ENCODE data around the gene TMEM236. TPM values are rescaled to one million over a fixed set of nuclear protein-coding genes. Genes with fewer than 3 reads are reported as not detected.
A peak's percentile ranks its signal among the peaks of the same experiment; 100 is the strongest.

The TMEM236 gene
- total and polyA plus RNA-seq, 2 donors (not counting 3 experiments of a cell fraction or from before 2014, with no cell fraction given): 0.24 to 0.29 TPM

- peaks cover 23% of the 10 kb centered on the region for H3K4me1 ChIP-seq (ENCODE audit: control insufficient read depth, extremely low read depth, insufficient read depth, low read length)
- CTCF ChIA-PET: interaction anchor here (1.3 kb wide), 1 partner anchor 29 kb away, joined by 3 read pairs; no protein-coding TSS in a partner anchor
- DNase-seq (ENCODE audit: low read depth, low spot score) (no peak), FAIRE-seq (no peak)
- POLR2A ChIA-PET: no interaction called here
- no peak overlapping the region for H3K4me2 ChIP-seq (ENCODE audit: insufficient read depth, low read length)
- dilution Hi-C loops (cut with MboI; ENCODE audit: extremely low pct_ligation_motif_present, low sequenced_read_pairs): no loop called here
- TF ChIP-seq MAX (IDR thresholded peaks at IDR 0.05; ENCODE audit: insufficient read depth, insufficient read length) (no peak), POLR2AphosphoS5 (IDR thresholded peaks at IDR 0.05; ENCODE audit: insufficient read depth, low read depth, low read length) (no peak), JUN (IDR thresholded peaks at IDR 0.05; ENCODE audit: borderline replicate concordance, insufficient read depth, insufficient read length, low read depth) (no peak), FOS (IDR thresholded peaks at IDR 0.05; ENCODE audit: borderline replicate concordance, insufficient read depth, low read length) (no peak), GATA2 (IDR thresholded peaks at IDR 0.05; ENCODE audit: insufficient read depth, insufficient read length, low read depth, low read length) (no peak), MYC (IDR thresholded peaks at IDR 0.05; ENCODE audit: low read depth, low read length) (no peak)
- no TSS peak for BruUV-seq (replicated peaks)
- no peaks in the 10 kb centered on the region for H3K79me2 ChIP-seq (ENCODE audit: control insufficient read depth, insufficient read depth, low read length)
- no peaks in the 10 kb centered on the region for H3K9me3 ChIP-seq (replicated peaks; ENCODE audit: control insufficient read depth, insufficient read depth, low read length)
- no peaks in the 10 kb centered on the region for H4K20me1 ChIP-seq (replicated peaks; ENCODE audit: control insufficient read depth, extremely low read depth, insufficient read depth, low read length)
- no peak overlapping the region for H3K27ac ChIP-seq (ENCODE audit: insufficient read depth, low read depth, low read length)
- no peak overlapping the region for H3K4me3 ChIP-seq (replicated peaks in 1 of 3; ENCODE audit: insufficient read depth in 1 of 3, low read depth in 1 of 3, low read length in 3 of 3)
- intact Hi-C loops (cut with micrococcal nuclease): no loop called here
- no peaks in the 10 kb centered on the region for H3K9me1 ChIP-seq (replicated peaks; ENCODE audit: control insufficient read depth, extremely low read depth, insufficient read depth, low read length)
- no peak overlapping the region for H2AFZ ChIP-seq (ENCODE audit: low read depth, low read length)
- H3K36me3 ChIP-seq (ENCODE audit: control insufficient read depth in 2 of 2, extremely low read depth in 1 of 2, insufficient read depth in 2 of 2, low read length in 2 of 2): no peaks in the 10 kb centered on the region
- H3K27me3 ChIP-seq (ENCODE audit: control insufficient read depth in 2 of 2, insufficient read depth in 2 of 2, low read length in 2 of 2): no peaks in the 10 kb centered on the region
- no peak overlapping the region for H3K9ac ChIP-seq (replicated peaks; ENCODE audit: extremely low read depth, insufficient read depth, low read length)
Observed at GRCh38 chr10:17816199-17816598, 64.2 kb downstream of the TMEM236 start.

- intact Hi-C loops (cut with micrococcal nuclease) (no loop called here), dilution Hi-C loops (cut with MboI; ENCODE audit: extremely low pct_ligation_motif_present, low sequenced_read_pairs) (no loop called here)
- CTCF ChIA-PET: no interaction called here
- Histone ChIP-seq H3K27ac (ENCODE audit: insufficient read depth, low read depth, low read length) (peak overlapping the region; percentile 43), H3K4me2 (ENCODE audit: insufficient read depth, low read length) (peak overlapping the region; percentile 92), H2AFZ (ENCODE audit: low read depth, low read length) (peak overlapping the region; percentile 50), H3K9ac (replicated peaks; ENCODE audit: extremely low read depth, insufficient read depth, low read length) (peak overlapping the region; percentile 35), H3K36me3 (ENCODE audit: control insufficient read depth in 2 of 2, extremely low read depth in 1 of 2, insufficient read depth in 2 of 2, low read length in 2 of 2) (no peaks in the 10 kb centered on the region), H3K9me1 (replicated peaks; ENCODE audit: control insufficient read depth, extremely low read depth, insufficient read depth, low read length) (no peaks in the 10 kb centered on the region), H3K79me2 (ENCODE audit: control insufficient read depth, insufficient read depth, low read length) (no peaks in the 10 kb centered on the region), H4K20me1 (replicated peaks; ENCODE audit: control insufficient read depth, extremely low read depth, insufficient read depth, low read length) (no peaks in the 10 kb centered on the region), H3K4me1 (ENCODE audit: control insufficient read depth, extremely low read depth, insufficient read depth, low read length) (peaks cover 21% of the 10 kb centered on the region), H3K27me3 (ENCODE audit: control insufficient read depth in 2 of 2, insufficient read depth in 2 of 2, low read length in 2 of 2) (no peaks in the 10 kb centered on the region), H3K4me3 (replicated peaks in 1 of 3; ENCODE audit: insufficient read depth in 1 of 3, low read depth in 1 of 3, low read length in 3 of 3) (no peak overlapping the region), H3K9me3 (replicated peaks; ENCODE audit: control insufficient read depth, insufficient read depth, low read length) (no peaks in the 10 kb centered on the region)
- no TSS peak for BruUV-seq (replicated peaks)
- TF ChIP-seq EZH2 (IDR thresholded peaks at IDR 0.05; ENCODE audit: borderline replicate concordance, low read depth, low read length, severe bottlenecking) (no peak), POLR2AphosphoS5 (IDR thresholded peaks at IDR 0.05; ENCODE audit: insufficient read depth, low read depth, low read length) (no peak), MYC (IDR thresholded peaks at IDR 0.05; ENCODE audit: low read depth, low read length) (no peak), POLR2A (IDR thresholded peaks at IDR 0.05; ENCODE audit: low read depth, low read length) (no peak), CTCF (IDR thresholded peaks at IDR 0.05; ENCODE audit: extremely low read depth in 1 of 2, insufficient read depth in 1 of 2, low read depth in 1 of 2, low read length in 2 of 2) (no peak), FOS (IDR thresholded peaks at IDR 0.05; ENCODE audit: borderline replicate concordance, insufficient read depth, low read length) (no peak), GATA2 (IDR thresholded peaks at IDR 0.05; ENCODE audit: insufficient read depth, insufficient read length, low read depth, low read length) (no peak), MAX (IDR thresholded peaks at IDR 0.05; ENCODE audit: insufficient read depth, insufficient read length) (no peak), JUN (IDR thresholded peaks at IDR 0.05; ENCODE audit: borderline replicate concordance, insufficient read depth, insufficient read length, low read depth) (no peak)
- POLR2A ChIA-PET: no interaction called here
- FAIRE-seq (no peak), DNase-seq (ENCODE audit: low read depth, low spot score) (peak; percentile 43)
Observed at GRCh38 chr10:17817316-17817715, 65.3 kb downstream of the TMEM236 start.
